ENCODE data around the gene BUD13. TPM values are rescaled to one million over a fixed set of nuclear protein-coding genes. Genes with fewer than 3 reads are reported as not detected.

BUD13 gene
- total RNA-seq, 1 donor from 2014 or later: 17.7 TPM

DNA sequence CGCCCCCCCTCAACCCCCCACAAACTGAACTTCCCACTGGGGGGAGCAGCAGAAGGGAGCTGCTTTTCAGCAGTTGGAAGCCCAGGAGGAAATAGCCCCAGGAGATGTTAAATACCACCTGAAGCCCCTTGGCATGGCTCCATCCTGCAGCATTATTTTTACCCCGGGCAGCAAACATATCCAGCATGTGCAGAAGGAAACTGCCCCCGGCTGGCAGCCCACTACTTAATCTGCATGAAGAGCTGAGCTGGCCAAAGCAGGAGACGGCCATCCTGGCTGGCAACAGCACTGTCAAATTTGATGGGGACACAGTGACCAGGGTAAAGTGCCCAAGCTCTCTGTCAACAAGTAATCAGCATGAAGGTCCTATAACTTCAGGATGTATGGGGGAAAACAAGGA is 32.0 kb downstream of the BUD13 start:
- Histone ChIP-seq H3K27me3 (no peaks in the 10 kb centered on the region), H3K27ac (no peak overlapping the region), H3K9me3 (no peaks in the 10 kb centered on the region), H3K4me3 (no peak overlapping the region), H3K36me3 (peaks cover 4% of the 10 kb centered on the region), H3K4me1 (no peaks in the 10 kb centered on the region)
- ATAC-seq (no peak), DNase-seq (no peak)
- TF ChIP-seq, protein P1, sequence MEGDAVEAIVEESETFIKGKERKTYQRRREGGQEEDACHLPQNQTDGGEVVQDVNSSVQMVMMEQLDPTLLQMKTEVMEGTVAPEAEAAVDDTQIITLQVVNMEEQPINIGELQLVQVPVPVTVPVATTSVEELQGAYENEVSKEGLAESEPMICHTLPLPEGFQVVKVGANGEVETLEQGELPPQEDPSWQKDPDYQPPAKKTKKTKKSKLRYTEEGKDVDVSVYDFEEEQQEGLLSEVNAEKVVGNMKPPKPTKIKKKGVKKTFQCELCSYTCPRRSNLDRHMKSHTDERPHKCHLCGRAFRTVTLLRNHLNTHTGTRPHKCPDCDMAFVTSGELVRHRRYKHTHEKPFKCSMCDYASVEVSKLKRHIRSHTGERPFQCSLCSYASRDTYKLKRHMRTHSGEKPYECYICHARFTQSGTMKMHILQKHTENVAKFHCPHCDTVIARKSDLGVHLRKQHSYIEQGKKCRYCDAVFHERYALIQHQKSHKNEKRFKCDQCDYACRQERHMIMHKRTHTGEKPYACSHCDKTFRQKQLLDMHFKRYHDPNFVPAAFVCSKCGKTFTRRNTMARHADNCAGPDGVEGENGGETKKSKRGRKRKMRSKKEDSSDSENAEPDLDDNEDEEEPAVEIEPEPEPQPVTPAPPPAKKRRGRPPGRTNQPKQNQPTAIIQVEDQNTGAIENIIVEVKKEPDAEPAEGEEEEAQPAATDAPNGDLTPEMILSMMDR (IDR thresholded peaks at IDR 0.05): no peak
- intact Hi-C loops (cut with DNase I): no loop called here

DNA sequence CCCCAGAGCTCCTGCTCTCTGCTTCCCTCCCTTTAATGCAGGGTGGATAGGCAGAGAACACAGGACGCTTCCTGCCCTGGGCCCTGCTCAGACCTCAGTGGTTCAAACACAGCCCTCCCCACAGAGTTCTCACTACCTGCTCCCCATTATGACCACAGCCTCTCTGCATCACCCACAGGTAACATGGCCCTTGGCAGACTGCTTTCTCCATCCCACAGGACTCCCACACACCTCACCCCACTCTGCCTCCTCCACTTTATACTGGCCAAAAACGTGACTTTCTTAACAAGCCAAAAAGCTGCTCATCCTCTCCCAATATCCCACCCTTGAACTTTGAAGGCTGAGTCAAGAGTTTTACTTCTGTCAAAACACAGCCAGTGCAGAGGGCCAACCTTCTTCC is 33.8 kb downstream of the BUD13 start:
- ATAC-seq (no peak), DNase-seq (no peak)
- intact Hi-C loops (cut with DNase I): no loop called here
- H3K27me3 ChIP-seq: no peaks in the 10 kb centered on the region
- no peaks in the 10 kb centered on the region for H3K9me3 ChIP-seq
- TF ChIP-seq, protein P1 (IDR thresholded peaks at IDR 0.05): no peak
- H3K36me3 ChIP-seq: no peaks in the 10 kb centered on the region
- no peak overlapping the region for H3K4me3 ChIP-seq
- H3K27ac ChIP-seq: no peak overlapping the region
- no peaks in the 10 kb centered on the region for H3K4me1 ChIP-seq

DNA sequence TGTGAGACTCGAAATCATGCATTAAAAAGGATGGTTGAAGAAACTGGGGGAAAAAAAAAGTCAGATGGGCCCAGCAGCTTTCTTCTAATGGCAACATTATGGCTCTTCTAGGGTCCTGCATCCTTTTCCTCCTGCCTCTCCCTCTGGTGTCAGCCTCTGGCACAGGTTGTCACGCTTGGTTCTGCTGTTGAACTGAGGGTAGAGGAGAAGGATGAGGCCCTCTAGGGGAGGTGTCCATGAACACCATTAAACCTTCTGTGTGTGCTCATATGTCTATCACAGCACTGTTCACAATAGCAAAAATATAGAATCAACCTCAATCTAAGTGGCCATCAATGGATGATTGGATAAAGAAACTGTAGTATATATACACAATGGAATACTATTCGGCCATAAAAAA is 36.0 kb downstream of the BUD13 start:
- no peaks in the 10 kb centered on the region for H3K9me3 ChIP-seq
- ATAC-seq (no peak), DNase-seq (no peak)
- intact Hi-C loops (cut with DNase I): no loop called here
- H3K27ac ChIP-seq: no peak overlapping the region
- TF ChIP-seq, protein P1 (IDR thresholded peaks at IDR 0.05): no peak
- H3K27me3 ChIP-seq: peaks cover 4% of the 10 kb centered on the region
- H3K36me3 ChIP-seq: no peaks in the 10 kb centered on the region
- no peak overlapping the region for H3K4me3 ChIP-seq
- no peaks in the 10 kb centered on the region for H3K4me1 ChIP-seq

DNA sequence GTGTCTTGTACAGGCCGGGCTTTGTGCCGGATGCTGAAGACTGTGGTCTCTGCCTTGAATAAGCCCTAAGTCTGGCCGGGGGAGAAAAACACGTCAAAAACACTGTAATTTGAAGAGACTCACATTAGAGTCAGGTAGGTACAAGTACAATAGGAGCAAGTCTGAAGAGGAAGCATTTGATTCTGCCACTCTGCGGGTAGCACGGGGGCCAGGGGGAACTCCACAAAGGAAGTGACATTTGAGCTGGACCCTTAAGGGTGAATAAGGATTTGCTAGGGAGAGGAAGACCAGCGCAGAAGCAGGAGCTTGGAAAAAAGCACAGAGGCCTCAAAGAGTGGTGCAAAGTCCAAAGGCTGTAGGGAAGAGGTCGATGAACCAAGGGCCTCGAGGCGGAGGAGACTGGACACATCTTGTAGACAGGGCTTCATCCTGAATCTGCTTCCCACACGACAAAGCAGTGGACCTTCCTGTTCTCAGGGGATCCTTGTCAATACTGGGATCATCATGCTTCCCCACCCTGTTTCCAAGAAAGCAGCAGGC is 38.7 kb downstream of the BUD13 start:
- DNase-seq: no peak
- no peak for ATAC-seq
- Histone ChIP-seq H3K27ac (no peak overlapping the region), H3K36me3 (no peaks in the 10 kb centered on the region), H3K4me3 (no peak overlapping the region), H3K27me3 (peaks cover 4% of the 10 kb centered on the region), H3K4me1 (peaks cover 3% of the 10 kb centered on the region), H3K9me3 (no peaks in the 10 kb centered on the region)
- intact Hi-C loops (cut with DNase I): no loop called here
- TF ChIP-seq, protein P1 (IDR thresholded peaks at IDR 0.05): no peak

GRCh38 chr11:116733043-116733755 is 39.6 kb downstream of the BUD13 start:
- Histone ChIP-seq H3K27me3 (peaks cover 4% of the 10 kb centered on the region), H3K4me1 (peaks cover 3% of the 10 kb centered on the region), H3K27ac (no peak overlapping the region), H3K36me3 (no peaks in the 10 kb centered on the region), H3K9me3 (no peaks in the 10 kb centered on the region), H3K4me3 (no peak overlapping the region)
- no peak for ATAC-seq
- no peak for DNase-seq
- TF ChIP-seq, protein P1 (IDR thresholded peaks at IDR 0.05): no peak
- intact Hi-C loops (cut with DNase I): no loop called here

Measured in upper lobe of right lung (tissue), 1 donor.